ENCODE results near the gene LYPD3. TPM values are rescaled to one million over a fixed set of nuclear protein-coding genes. Genes with fewer than 3 reads are reported as not detected.
"Not testable (repeated sequence)": the region's sequence is repeated elsewhere in the genome, so short reads cannot be mapped to it uniquely, and the experiment has no call there.

Gene LYPD3
- 1 to 10 TPM; 1.3 to 2.4 (median 1.7) TPM for total RNA-seq
- 0.32 TPM for total RNA-seq (2013)

- DNase-seq: peak in 1 of 2 donors; percentile 26
Measured at GRCh38 chr19:43465468-43466120, at the start of gene LYPD3. TSS of gene LYPD3 (minus strand) at chr19:43465608. CDS start at chr19:43465571, 37 bp downstream.

DNA sequence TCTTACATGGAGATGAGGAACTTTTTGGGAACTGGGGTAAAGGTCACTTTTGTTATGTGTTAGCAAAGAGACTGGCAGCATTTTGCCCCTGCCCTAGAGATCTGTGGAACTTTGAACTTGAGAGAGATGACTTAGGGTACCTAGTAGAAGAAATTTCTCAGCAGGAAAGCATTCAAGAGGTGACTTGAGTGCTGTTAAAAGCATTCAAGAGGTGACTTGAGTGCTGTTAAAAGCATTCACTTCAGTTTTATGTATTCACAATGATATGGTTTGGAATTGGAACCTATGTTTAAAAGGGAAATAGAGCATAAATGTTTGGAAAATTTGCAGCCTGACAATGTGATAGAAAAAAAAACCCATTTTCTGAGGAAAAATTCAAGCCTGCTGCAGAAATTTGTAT, 47.0 kb upstream of the LYPD3 start:
- H3K27ac Mint-ChIP-seq: peak overlapping the region in 1 of 2 donors; percentile 7
- H3K27me3 Mint-ChIP-seq (ENCODE audit: low read depth in 2 of 2); H3K9me3 ChIP-seq (ENCODE audit: control insufficient read depth, insufficient read depth, low read length); intact Hi-C loops (cut with micrococcal nuclease); ATAC-seq; H3K27me3 ChIP-seq (ENCODE audit: control insufficient read depth, insufficient read depth, low read length); H3K4me3 ChIP-seq (ENCODE audit: low read length); H3K4me1 ChIP-seq (ENCODE audit: control insufficient read depth, insufficient read depth, low read length); H3K36me3 Mint-ChIP-seq; H3K9me3 Mint-ChIP-seq; H3K4me1 Mint-ChIP-seq; H3K27ac ChIP-seq (ENCODE audit: low read length); DNase-seq; H3K4me3 Mint-ChIP-seq: not testable (repeated sequence)
- H3K36me3 ChIP-seq (ENCODE audit: control insufficient read depth, insufficient read depth, low read length): peaks cover 28% of the 10 kb centered on the region

More at GRCh38 chr19:43465468-43466120, at the start of gene LYPD3:
- no peak within 1 kb of the TSS for H3K4me3 ChIP-seq (ENCODE audit: low read length)
- WGBS (ENCODE audit: insufficient coverage): 59% methylated on average over 24 of the region's 24 CpGs
- Mint-ChIP-seq H3K36me3 (no peaks in the 10 kb centered on the region), H3K4me1 (peaks cover 5 to 38% of the 10 kb centered on the region in 2 donors), H3K27ac (peak within 1 kb of the TSS; percentile 90 to 95), H3K9me3 (no peaks in the 10 kb centered on the region), H3K4me3 (peak within 1 kb of the TSS; percentile 94), H3K27me3 (ENCODE audit: low read depth in 2 of 2) (peaks cover 0 to 8% of the 10 kb centered on the region in 2 donors)
- TF ChIP-seq, protein P1, sequence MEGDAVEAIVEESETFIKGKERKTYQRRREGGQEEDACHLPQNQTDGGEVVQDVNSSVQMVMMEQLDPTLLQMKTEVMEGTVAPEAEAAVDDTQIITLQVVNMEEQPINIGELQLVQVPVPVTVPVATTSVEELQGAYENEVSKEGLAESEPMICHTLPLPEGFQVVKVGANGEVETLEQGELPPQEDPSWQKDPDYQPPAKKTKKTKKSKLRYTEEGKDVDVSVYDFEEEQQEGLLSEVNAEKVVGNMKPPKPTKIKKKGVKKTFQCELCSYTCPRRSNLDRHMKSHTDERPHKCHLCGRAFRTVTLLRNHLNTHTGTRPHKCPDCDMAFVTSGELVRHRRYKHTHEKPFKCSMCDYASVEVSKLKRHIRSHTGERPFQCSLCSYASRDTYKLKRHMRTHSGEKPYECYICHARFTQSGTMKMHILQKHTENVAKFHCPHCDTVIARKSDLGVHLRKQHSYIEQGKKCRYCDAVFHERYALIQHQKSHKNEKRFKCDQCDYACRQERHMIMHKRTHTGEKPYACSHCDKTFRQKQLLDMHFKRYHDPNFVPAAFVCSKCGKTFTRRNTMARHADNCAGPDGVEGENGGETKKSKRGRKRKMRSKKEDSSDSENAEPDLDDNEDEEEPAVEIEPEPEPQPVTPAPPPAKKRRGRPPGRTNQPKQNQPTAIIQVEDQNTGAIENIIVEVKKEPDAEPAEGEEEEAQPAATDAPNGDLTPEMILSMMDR (IDR thresholded peaks at IDR 0.05): no peak
- H3K4me1 ChIP-seq (ENCODE audit: control insufficient read depth, insufficient read depth, low read length): peaks cover 25% of the 10 kb centered on the region
- H3K27ac ChIP-seq (ENCODE audit: low read length): peak within 1 kb of the TSS; percentile 85
- no peaks in the 10 kb centered on the region for H3K36me3 ChIP-seq (ENCODE audit: control insufficient read depth, insufficient read depth, low read length)
- intact Hi-C loops (cut with micrococcal nuclease): no loop called here
- H3K9me3 ChIP-seq (ENCODE audit: control insufficient read depth, insufficient read depth, low read length): no peaks in the 10 kb centered on the region
- no peaks in the 10 kb centered on the region for H3K27me3 ChIP-seq (ENCODE audit: control insufficient read depth, insufficient read depth, low read length)
- ATAC-seq: no peak

- 89% methylated on average over 5 of the region's 5 CpGs for WGBS (ENCODE audit: insufficient coverage)
- Histone ChIP-seq H3K36me3 (ENCODE audit: control insufficient read depth, insufficient read depth, low read length) (peaks cover 28% of the 10 kb centered on the region), H3K27ac (ENCODE audit: low read length) (no peak overlapping the region), H3K4me3 (ENCODE audit: low read length) (no peak overlapping the region), H3K9me3 (ENCODE audit: control insufficient read depth, insufficient read depth, low read length) (no peaks in the 10 kb centered on the region), H3K4me1 (ENCODE audit: control insufficient read depth, insufficient read depth, low read length) (no peaks in the 10 kb centered on the region), H3K27me3 (ENCODE audit: control insufficient read depth, insufficient read depth, low read length) (no peaks in the 10 kb centered on the region)
- Mint-ChIP-seq H3K27ac (no peak overlapping the region), H3K4me3 (no peak overlapping the region), H3K4me1 (no peaks in the 10 kb centered on the region), H3K9me3 (no peaks in the 10 kb centered on the region), H3K27me3 (ENCODE audit: low read depth in 2 of 2) (no peaks in the 10 kb centered on the region), H3K36me3 (no peaks in the 10 kb centered on the region)
- ATAC-seq: no peak
- intact Hi-C loops (cut with micrococcal nuclease): no loop called here
- TF ChIP-seq, protein P1 (IDR thresholded peaks at IDR 0.05): no peak
- no peak for DNase-seq
Measured at GRCh38 chr19:43511324-43511723, 45.9 kb upstream of the LYPD3 start.

DNA sequence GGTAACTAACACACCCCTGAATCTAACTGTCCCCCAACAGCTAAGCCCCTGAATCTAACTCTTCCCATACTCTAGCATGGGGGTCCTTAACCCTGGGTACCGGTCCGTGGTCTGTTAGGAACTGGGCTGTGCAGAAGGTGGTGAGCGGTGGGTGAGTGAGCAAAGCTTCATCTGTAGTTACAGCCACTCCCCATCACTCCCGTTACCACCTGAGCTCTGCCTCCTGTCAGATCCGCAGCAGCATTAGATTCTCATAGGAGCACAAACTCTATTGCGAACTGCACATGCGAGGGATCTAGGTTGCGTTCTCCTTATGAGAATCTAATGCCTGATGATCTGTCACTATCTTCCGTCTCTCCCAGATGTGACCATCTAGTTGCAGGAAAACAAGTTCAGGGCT, 45.3 kb upstream of the LYPD3 start:
- no peaks in the 10 kb centered on the region for H3K4me1 Mint-ChIP-seq
- Histone ChIP-seq H3K27me3 (ENCODE audit: control insufficient read depth, insufficient read depth, low read length) (no peaks in the 10 kb centered on the region), H3K9me3 (ENCODE audit: control insufficient read depth, insufficient read depth, low read length) (no peaks in the 10 kb centered on the region), H3K4me3 (ENCODE audit: low read length) (no peak overlapping the region), H3K36me3 (ENCODE audit: control insufficient read depth, insufficient read depth, low read length) (peaks cover 25% of the 10 kb centered on the region), H3K4me1 (ENCODE audit: control insufficient read depth, insufficient read depth, low read length) (no peaks in the 10 kb centered on the region), H3K27ac (ENCODE audit: low read length) (no peak overlapping the region)
- H3K27me3 Mint-ChIP-seq (ENCODE audit: low read depth in 2 of 2): no peaks in the 10 kb centered on the region
- WGBS (ENCODE audit: insufficient coverage): 95% methylated on average over 9 of the region's 9 CpGs
- DNase-seq (no peak), ATAC-seq (no peak)
- H3K36me3 Mint-ChIP-seq: no peaks in the 10 kb centered on the region
- no peak overlapping the region for H3K4me3 Mint-ChIP-seq
- TF ChIP-seq, protein P1 (IDR thresholded peaks at IDR 0.05): no peak
- H3K27ac Mint-ChIP-seq: no peak overlapping the region
- H3K9me3 Mint-ChIP-seq: no peaks in the 10 kb centered on the region
- intact Hi-C loops (cut with micrococcal nuclease): no loop called here
